KOPT-K1 (cell line): ENCODE data around the gene SOX13.

ENCODE experiments used
- H3K27ac ChIP-seq: fragments of 200-600 bp; sonication (generic); 2 replicates; pipeline ENCODE4 v1.5.1; 2016; ENCODE audit warnings: antibody characterized with exemption, mild to moderate bottlenecking, low read depth, low read length; ENCODE audit not compliant: poor library complexity, severe bottlenecking
- H3K36me3 ChIP-seq: fragments of 200-600 bp; sonication (generic); 2 replicates; pipeline ENCODE4 v1.5.1; 2017; ENCODE audit warnings: antibody characterized with exemption, mild to moderate bottlenecking, low read length, moderate library complexity; ENCODE audit not compliant: insufficient read depth
- H3K9me3 ChIP-seq: fragments of 200-600 bp; sonication (generic); 2 replicates; pipeline ENCODE4 v1.5.1; 2017; ENCODE audit warnings: antibody characterized with exemption, low read length, mild to moderate bottlenecking; ENCODE audit not compliant: insufficient read depth, poor library complexity, severe bottlenecking

Gene SOX13

GRCh38 chr1:204102739-204103430 is 30.0 kb downstream of the SOX13 start:
- Histone ChIP-seq H3K36me3 (no peaks in the 10 kb centered on the region), H3K27ac (no peak overlapping the region), H3K9me3 (no peaks in the 10 kb centered on the region)

GRCh38 chr1:204103431-204103741 is 30.5 kb downstream of the SOX13 start:
- Histone ChIP-seq H3K9me3 (no peaks in the 10 kb centered on the region), H3K27ac (no peak overlapping the region), H3K36me3 (no peaks in the 10 kb centered on the region)

- no peaks in the 10 kb centered on the region for H3K36me3 ChIP-seq
- H3K27ac ChIP-seq: no peak overlapping the region
- no peaks in the 10 kb centered on the region for H3K9me3 ChIP-seq
Measured at GRCh38 chr1:204104331-204105130, 31.6 kb downstream of the SOX13 start.

- Histone ChIP-seq H3K36me3 (no peaks in the 10 kb centered on the region), H3K9me3 (no peaks in the 10 kb centered on the region), H3K27ac (no peak overlapping the region)
Measured at GRCh38 chr1:204105131-204105515, 32.2 kb downstream of the SOX13 start.

GRCh38 chr1:204106825-204107224 is 33.9 kb downstream of the SOX13 start:
- Histone ChIP-seq H3K36me3 (no peaks in the 10 kb centered on the region), H3K9me3 (no peaks in the 10 kb centered on the region), H3K27ac (no peak overlapping the region)

GRCh38 chr1:204107892-204108291 is 35.0 kb downstream of the SOX13 start:
- Histone ChIP-seq H3K27ac (no peak overlapping the region), H3K9me3 (no peaks in the 10 kb centered on the region), H3K36me3 (no peaks in the 10 kb centered on the region)

- H3K9me3 ChIP-seq: no peaks in the 10 kb centered on the region
- H3K36me3 ChIP-seq: no peaks in the 10 kb centered on the region
- no peak overlapping the region for H3K27ac ChIP-seq
Measured at GRCh38 chr1:204108312-204109141, 35.6 kb downstream of the SOX13 start.

- Histone ChIP-seq H3K27ac (no peak overlapping the region), H3K9me3 (no peaks in the 10 kb centered on the region), H3K36me3 (no peaks in the 10 kb centered on the region)
Measured at GRCh38 chr1:204110894-204111633, 38.1 kb downstream of the SOX13 start.

GRCh38 chr1:204112876-204113730 is 40.2 kb downstream of the SOX13 start:
- Histone ChIP-seq H3K27ac (no peak overlapping the region), H3K36me3 (no peaks in the 10 kb centered on the region), H3K9me3 (no peaks in the 10 kb centered on the region)

GRCh38 chr1:204113896-204114295 is 41.0 kb downstream of the SOX13 start:
- Histone ChIP-seq H3K27ac (no peak overlapping the region), H3K9me3 (no peaks in the 10 kb centered on the region), H3K36me3 (no peaks in the 10 kb centered on the region)

GRCh38 chr1:204114606-204115005 is 41.7 kb downstream of the SOX13 start:
- Histone ChIP-seq H3K9me3 (no peaks in the 10 kb centered on the region), H3K36me3 (no peaks in the 10 kb centered on the region), H3K27ac (no peak overlapping the region)

- no peaks in the 10 kb centered on the region for H3K36me3 ChIP-seq
- no peaks in the 10 kb centered on the region for H3K9me3 ChIP-seq
- no peak overlapping the region for H3K27ac ChIP-seq
Measured at GRCh38 chr1:204115116-204115515, 42.2 kb downstream of the SOX13 start.

- Histone ChIP-seq H3K27ac (no peak overlapping the region), H3K36me3 (no peaks in the 10 kb centered on the region), H3K9me3 (no peaks in the 10 kb centered on the region)
Measured at GRCh38 chr1:204116539-204116938, 43.6 kb downstream of the SOX13 start.
